Testis (tissue), 3 donors: Measurements from ENCODE around the gene OSBPL9. TPM values are rescaled to one million over a fixed set of nuclear protein-coding genes. Genes with fewer than 3 reads are reported as not detected.

Experiments
- DNase-seq: peaks from one replicate; pipeline ENCODE4 v3.0.0-alpha.2; 2019
- H3K27ac ChIP-seq, 2 donors: fragments of 200-600 bp; sonication (generic); one replicate each; pipeline ENCODE4 v1.5.1; 2019
- H3K27me3 ChIP-seq: fragments of 200-600 bp; sonication (generic); one replicate; pipeline ENCODE4 v1.5.1; 2019
- H3K36me3 ChIP-seq: fragments of 200-600 bp; sonication (generic); one replicate; pipeline ENCODE4 v1.5.1; 2017; ENCODE audit warnings: low read depth; ENCODE audit errors: missing control alignments
- H3K4me1 ChIP-seq: fragments of 200-600 bp; sonication (generic); one replicate; pipeline ENCODE4 v1.5.1; 2019
- H3K4me3 ChIP-seq, 2 donors: fragments of 200-600 bp; sonication (generic); one replicate each; pipeline ENCODE4 v1.5.1; 2017 to 2019
- H3K9me3 ChIP-seq: fragments of 200-600 bp; sonication (generic); one replicate; pipeline ENCODE4 v1.5.1; 2017
- POLR2A ChIP-seq: fragments of 450-650 bp; IDR thresholded peaks from one replicate; pipeline ENCODE4 v1.6.1; 2017; ENCODE audit warnings: antibody characterized with exemption, mild to moderate bottlenecking, moderate library complexity
- WGBS, 2 donors: methylation state at CpG; one replicate each; pipeline ENCODE4 v1.1.5; 2018; 5-methylcytosine and 5-hydroxymethylcytosine counted together
- intact Hi-C: fragments of 100-400 bp; cut with DNase I; formaldehyde crosslinking; loops from one replicate; pipeline ENCODE4 v1.15.1; 2023; ENCODE audit warnings: low total_unique reads
- polyA plus RNA-seq: library from polyadenylated mRNA; stranded (reverse); fragments of 350-450 nt; fragmentation: Illumina TruSeq; extraction: RNeasy Lipid Tissue Mini Kit (QIAGEN cat#74804); gene quantifications from one replicate; pipeline ENCODE4 v1.2.3, GENCODE V29; 2014; ENCODE audit warnings: low read depth, low replicate concordance; ENCODE audit not compliant: insufficient read depth
- total RNA-seq, 2 donors: library from RNA; depleted of rRNA; stranded (reverse); fragments of >200 nt; gene quantifications; one replicate each; pipeline ENCODE4 v1.2.3, GENCODE V29; 2016
- TF ChIP-seq, protein P1 (sequence below), 3 experiments: fragments of 450-650 bp in 2 of 3; fragments of 200-600 bp in 1 of 3; sonication (generic) in 1 of 3; IDR thresholded peaks; one replicate each; pipeline ENCODE4 v1.5.1; 2016 to 2019; ENCODE audit warnings: antibody characterized with exemption in 3 of 3, mild to moderate bottlenecking in 2 of 3, moderate library complexity in 1 of 3

OSBPL9 gene
- total and polyA plus RNA-seq, 3 donors from 2014 or later, result 59.3 to 160 (median 117) TPM

DNA sequence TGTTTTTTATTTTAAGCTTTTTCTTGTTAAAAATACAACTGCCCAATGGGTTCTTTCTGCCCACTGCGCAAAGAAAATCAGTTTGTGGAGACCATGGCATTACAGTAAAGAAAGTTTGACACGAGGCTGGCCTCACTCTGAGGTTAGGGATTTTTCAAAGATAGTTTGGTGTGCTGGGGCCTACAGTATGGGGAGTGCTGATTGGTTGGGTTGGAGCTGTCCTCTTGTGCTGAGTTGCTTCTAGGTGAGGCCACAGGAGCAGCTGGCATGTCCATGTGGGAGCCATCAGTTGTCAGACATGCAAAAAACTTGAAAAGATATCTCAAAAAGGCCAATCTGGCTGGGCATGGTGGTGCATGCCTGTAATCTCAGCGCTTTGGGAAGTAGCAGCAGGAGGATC, 14.0 kb downstream of the OSBPL9 start:
- Histone ChIP-seq H3K27me3 (no peaks in the 10 kb centered on the region), H3K27ac (no peak overlapping the region), H3K4me1 (no peaks in the 10 kb centered on the region), H3K36me3 (no peaks in the 10 kb centered on the region), H3K4me3 (no peak overlapping the region), H3K9me3 (no peaks in the 10 kb centered on the region)
- no peak for DNase-seq
- WGBS, 2 donors, result 87 to 88% methylated on average over 3 of the region's 3 CpGs
- intact Hi-C loops, result no loop called here
- no peak for TF ChIP-seq POLR2A
- TF ChIP-seq, protein P1, sequence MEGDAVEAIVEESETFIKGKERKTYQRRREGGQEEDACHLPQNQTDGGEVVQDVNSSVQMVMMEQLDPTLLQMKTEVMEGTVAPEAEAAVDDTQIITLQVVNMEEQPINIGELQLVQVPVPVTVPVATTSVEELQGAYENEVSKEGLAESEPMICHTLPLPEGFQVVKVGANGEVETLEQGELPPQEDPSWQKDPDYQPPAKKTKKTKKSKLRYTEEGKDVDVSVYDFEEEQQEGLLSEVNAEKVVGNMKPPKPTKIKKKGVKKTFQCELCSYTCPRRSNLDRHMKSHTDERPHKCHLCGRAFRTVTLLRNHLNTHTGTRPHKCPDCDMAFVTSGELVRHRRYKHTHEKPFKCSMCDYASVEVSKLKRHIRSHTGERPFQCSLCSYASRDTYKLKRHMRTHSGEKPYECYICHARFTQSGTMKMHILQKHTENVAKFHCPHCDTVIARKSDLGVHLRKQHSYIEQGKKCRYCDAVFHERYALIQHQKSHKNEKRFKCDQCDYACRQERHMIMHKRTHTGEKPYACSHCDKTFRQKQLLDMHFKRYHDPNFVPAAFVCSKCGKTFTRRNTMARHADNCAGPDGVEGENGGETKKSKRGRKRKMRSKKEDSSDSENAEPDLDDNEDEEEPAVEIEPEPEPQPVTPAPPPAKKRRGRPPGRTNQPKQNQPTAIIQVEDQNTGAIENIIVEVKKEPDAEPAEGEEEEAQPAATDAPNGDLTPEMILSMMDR (IDR thresholded peaks at IDR 0.05), result no peak

DNA sequence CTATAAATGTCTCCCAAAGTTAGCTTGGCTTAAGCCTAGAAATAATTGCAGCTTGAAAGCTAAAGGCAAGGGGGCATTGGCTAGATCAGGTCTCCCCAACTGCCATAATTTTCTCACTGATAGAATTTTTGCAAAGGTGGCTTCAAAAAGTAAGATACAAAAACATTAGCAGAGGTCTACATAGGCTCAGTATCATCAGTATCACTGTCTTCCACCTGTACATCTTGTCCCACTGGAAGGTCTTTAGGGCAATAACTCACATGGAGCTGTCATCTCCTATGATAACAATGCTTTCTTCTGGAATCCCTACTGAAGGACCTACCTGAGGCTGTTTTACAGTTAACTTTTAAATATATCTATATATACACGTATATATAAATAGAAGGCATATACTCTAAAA, 14.9 kb downstream of the OSBPL9 start:
- H3K27ac ChIP-seq, result no peak overlapping the region
- H3K4me3 ChIP-seq, result no peak overlapping the region
- intact Hi-C loops, result no loop called here
- no peaks in the 10 kb centered on the region for H3K9me3 ChIP-seq
- no peaks in the 10 kb centered on the region for H3K27me3 ChIP-seq
- no peak for DNase-seq
- H3K4me1 ChIP-seq, result peaks cover 2% of the 10 kb centered on the region
- TF ChIP-seq POLR2A, result no peak
- TF ChIP-seq, protein P1 (IDR thresholded peaks at IDR 0.05), result no peak
- WGBS, 2 donors, result 79 to 81% methylated on average over 1 of the region's 1 CpG
- no peaks in the 10 kb centered on the region for H3K36me3 ChIP-seq

DNA sequence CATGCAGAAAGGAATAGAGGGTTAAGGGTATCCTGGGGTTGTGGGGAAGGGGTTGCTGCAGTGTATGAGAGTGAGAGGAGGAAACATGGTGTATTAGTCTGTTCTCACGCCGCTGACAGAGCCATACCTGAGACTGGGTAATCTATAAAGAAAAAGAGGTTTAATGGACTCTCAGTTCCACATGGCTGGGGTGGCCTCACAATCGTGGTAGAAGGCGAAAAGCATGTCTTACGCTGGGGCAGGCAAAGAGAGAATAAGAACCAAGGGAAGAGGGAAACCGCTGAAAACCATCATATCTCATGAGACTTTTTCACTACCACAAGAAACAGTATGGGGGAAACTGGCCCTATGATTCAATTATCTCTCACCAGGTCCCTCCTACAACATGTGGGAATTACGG, 17.7 kb downstream of the OSBPL9 start:
- H3K4me1 ChIP-seq, result peaks cover 7% of the 10 kb centered on the region
- 85 to 94% methylated on average over 7 of the region's 7 CpGs for WGBS, 2 donors
- intact Hi-C loops, result no loop called here

DNA sequence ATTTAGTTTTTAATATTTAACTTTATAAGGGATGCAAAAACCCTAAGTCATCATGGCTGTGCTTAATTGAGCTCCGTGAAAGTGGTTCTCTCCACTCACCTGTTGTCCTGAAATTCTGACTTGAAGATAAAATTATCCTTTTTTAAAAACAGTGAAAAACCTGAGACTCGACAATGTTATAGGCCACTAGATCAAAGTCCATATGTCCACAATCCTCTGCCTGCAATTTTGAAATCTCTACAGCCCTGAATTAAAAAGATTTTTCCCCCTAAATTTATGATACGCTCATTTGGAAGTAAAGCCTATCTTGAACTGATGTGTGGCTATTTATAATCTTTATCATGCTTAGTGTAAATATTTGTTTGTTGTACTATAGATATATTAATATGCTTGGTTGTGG, 18.7 kb downstream of the OSBPL9 start:
- intact Hi-C loops, result no loop called here
- Histone ChIP-seq H3K4me3 (no peak overlapping the region), H3K27ac (no peak overlapping the region), H3K27me3 (no peaks in the 10 kb centered on the region), H3K4me1 (peaks cover 7% of the 10 kb centered on the region), H3K36me3 (no peaks in the 10 kb centered on the region), H3K9me3 (no peaks in the 10 kb centered on the region)
- 83 to 85% methylated on average over 3 of the region's 3 CpGs for WGBS, 2 donors
- DNase-seq, result no peak
- no peak for TF ChIP-seq POLR2A

More for the DNA sequence above, 17.7 kb downstream of the OSBPL9 start:
- H3K4me3 ChIP-seq, result no peak overlapping the region
- no peak for TF ChIP-seq POLR2A
- H3K9me3 ChIP-seq, result no peaks in the 10 kb centered on the region
- no peak overlapping the region for H3K27ac ChIP-seq
- H3K27me3 ChIP-seq, result no peaks in the 10 kb centered on the region
- no peak for DNase-seq
- H3K36me3 ChIP-seq, result no peaks in the 10 kb centered on the region

DNA sequence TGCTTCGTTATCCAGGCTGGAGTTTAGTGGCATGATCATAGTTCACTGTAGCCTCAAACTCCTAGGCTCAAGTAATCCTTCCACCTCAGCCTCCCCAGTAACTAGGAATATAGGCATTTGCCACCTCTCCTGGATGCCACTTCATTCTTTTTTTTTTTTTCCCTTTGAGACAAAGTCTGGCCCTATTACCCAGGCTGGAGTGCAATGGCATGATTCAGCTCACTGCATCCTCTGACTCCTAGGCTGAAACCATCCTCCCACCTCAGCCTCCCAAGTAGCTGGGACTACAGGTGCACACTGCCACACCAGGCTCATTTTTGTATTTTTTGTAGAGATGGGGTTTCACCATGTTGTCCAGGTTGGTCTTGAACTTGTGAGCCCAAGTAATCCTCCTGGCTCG, 19.3 kb downstream of the OSBPL9 start:
- H3K9me3 ChIP-seq, result no peaks in the 10 kb centered on the region
- H3K4me3 ChIP-seq, result no peak overlapping the region
- DNase-seq, result no peak
- intact Hi-C loops, result no loop called here
- no peak overlapping the region for H3K27ac ChIP-seq
- H3K4me1 ChIP-seq, result peaks cover 7% of the 10 kb centered on the region
- TF ChIP-seq POLR2A, result no peak
- TF ChIP-seq, protein P1 (IDR thresholded peaks at IDR 0.05), result no peak
- 92 to 97% methylated on average over 2 of the region's 2 CpGs for WGBS, 2 donors
- H3K36me3 ChIP-seq, result no peaks in the 10 kb centered on the region
- no peaks in the 10 kb centered on the region for H3K27me3 ChIP-seq

DNA sequence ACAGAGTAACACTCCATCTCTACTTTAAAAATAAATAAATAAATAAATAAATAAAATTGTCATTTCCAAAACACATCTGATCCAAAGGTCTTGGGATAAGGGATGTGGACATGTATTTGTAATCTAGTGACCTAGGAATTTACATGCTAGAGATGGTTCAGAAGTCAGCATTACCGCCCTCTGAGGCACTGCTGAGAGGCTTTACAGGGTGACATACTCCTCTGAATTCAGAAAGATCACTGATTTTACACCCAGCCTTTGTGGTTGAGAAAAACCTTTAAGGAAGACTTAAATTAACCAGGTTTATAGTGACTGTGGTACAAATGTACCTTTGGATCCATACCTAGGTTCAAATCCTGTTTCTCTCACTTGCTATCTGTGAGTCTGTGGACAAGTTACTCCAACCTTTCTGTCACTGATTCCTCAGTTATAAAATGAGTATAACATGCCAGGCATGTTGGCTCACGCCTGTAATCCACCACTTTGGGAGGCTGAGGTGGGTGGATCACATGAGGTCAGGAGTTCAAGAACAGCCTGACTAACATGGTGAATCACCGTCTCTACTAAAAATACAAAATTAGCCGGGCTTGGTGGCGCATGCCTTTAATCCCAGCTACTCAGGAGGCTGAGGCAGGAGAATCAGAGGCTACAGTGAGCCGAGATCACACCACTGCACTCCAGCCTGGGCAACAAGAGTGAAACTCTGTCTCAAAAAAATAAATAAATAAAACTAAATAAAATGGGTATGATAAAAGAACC, 20.1 kb downstream of the OSBPL9 start:
- peaks cover 12% of the 10 kb centered on the region for H3K4me1 ChIP-seq
- H3K36me3 ChIP-seq, result no peaks in the 10 kb centered on the region
- H3K9me3 ChIP-seq, result no peaks in the 10 kb centered on the region
- DNase-seq, result no peak
- intact Hi-C loops, result no loop called here
- H3K27ac ChIP-seq, result no peak overlapping the region
- TF ChIP-seq POLR2A, result no peak
- no peak overlapping the region for H3K4me3 ChIP-seq
- WGBS, 2 donors, result 65 to 66% methylated on average over 6 of the region's 6 CpGs
- H3K27me3 ChIP-seq, result no peaks in the 10 kb centered on the region
